Fibroblast of skin of left quadriceps (primary cell): ENCODE measurements around the gene TP73.

Source experiments
- DNase-seq, 2 experiments: peaks; one replicate each; pipeline ENCODE4 v3.0.0-alpha.2; 2013; ENCODE audit warnings: low read depth in 2 of 2

Gene TP73

GRCh38 chr1:3707298-3707938 lies 55.1 kb downstream of the TP73 start:
- no peak for DNase-seq

GRCh38 chr1:3707939-3708328 lies 55.6 kb downstream of the TP73 start:
- no peak for DNase-seq

- DNase-seq = no peak
Observed at GRCh38 chr1:3708791-3709190, 56.5 kb downstream of the TP73 start.

- no peak for DNase-seq
Observed at GRCh38 chr1:3710251-3710650, 57.9 kb downstream of the TP73 start.

GRCh38 chr1:3711381-3711779 lies 59.1 kb downstream of the TP73 start:
- no peak for DNase-seq

- DNase-seq = no peak
Observed at GRCh38 chr1:3711780-3712451, 59.6 kb downstream of the TP73 start.

- no peak for DNase-seq
Observed at GRCh38 chr1:3712573-3713535, 60.5 kb downstream of the TP73 start.

GRCh38 chr1:3713840-3714239 lies 61.5 kb downstream of the TP73 start:
- DNase-seq = no peak

GRCh38 chr1:3714284-3714741 lies 62.0 kb downstream of the TP73 start:
- DNase-seq = no peak

GRCh38 chr1:3714814-3715213 lies 62.5 kb downstream of the TP73 start:
- DNase-seq = no peak

- DNase-seq = no peak
Observed at GRCh38 chr1:3716351-3716750, 64.0 kb downstream of the TP73 start.

- DNase-seq = no peak
Observed at GRCh38 chr1:3717041-3717714, 64.9 kb downstream of the TP73 start.

- no peak for DNase-seq
Observed at GRCh38 chr1:3717715-3718601, 65.6 kb downstream of the TP73 start.

- DNase-seq = no peak
Observed at GRCh38 chr1:3718764-3719163, 66.4 kb downstream of the TP73 start.

- DNase-seq = no peak
Observed at GRCh38 chr1:3721955-3722465, 69.7 kb downstream of the TP73 start.

- no peak for DNase-seq
Observed at GRCh38 chr1:3722846-3723245, 70.5 kb downstream of the TP73 start.

- peak; percentile 10 to 15 for DNase-seq
Observed at GRCh38 chr1:3724416-3725030, 72.2 kb downstream of the TP73 start.

GRCh38 chr1:3725366-3725765 lies 73.0 kb downstream of the TP73 start:
- DNase-seq = no peak

GRCh38 chr1:3727042-3727824 lies 74.9 kb downstream of the TP73 start:
- no peak for DNase-seq
